ENCODE data around the gene TBXA2R.

Gene TBXA2R

DNA sequence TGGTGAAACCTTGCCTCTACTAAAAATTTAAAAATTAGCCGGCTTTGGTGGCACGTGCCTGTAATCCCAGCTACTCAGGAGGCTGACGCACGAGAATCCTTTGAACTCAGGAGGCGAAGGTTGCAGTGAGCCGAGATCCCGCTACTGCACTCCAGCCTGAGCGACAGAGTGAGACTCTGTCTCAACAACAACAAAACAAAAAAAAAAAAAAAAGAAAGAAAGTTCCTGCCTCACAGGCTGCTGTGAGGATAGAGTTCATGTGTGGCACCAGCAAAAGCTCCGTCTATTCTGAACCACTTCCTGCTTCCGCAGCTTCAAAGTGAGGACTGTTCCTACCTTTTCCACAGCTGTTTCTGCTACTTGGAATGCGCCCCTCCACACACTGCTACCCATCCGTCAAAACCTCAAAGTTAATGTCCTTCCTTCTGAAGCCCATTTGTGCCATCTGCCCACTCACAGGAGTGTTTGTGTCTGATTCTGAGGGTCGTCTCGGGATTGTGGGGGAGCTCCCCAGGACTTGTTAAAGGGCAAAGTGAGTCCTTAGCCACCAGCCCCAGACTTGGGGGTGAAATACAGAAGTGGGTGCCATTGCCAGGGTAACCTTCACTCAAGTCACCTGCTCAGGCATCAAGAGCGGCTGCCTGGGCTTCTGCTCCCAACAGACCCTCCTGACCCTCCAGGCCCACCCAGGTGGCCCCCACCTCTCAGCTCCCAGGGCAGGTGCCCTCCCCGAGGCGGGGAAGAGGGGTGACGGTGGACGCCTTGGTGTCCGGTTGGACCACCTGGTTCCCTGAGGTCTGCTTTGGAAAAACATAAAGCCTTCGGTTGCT lies 52.2 kb downstream of the TBXA2R start:
- no peak for DNase-seq (ENCODE audit: low read depth in 2 of 2)

DNA sequence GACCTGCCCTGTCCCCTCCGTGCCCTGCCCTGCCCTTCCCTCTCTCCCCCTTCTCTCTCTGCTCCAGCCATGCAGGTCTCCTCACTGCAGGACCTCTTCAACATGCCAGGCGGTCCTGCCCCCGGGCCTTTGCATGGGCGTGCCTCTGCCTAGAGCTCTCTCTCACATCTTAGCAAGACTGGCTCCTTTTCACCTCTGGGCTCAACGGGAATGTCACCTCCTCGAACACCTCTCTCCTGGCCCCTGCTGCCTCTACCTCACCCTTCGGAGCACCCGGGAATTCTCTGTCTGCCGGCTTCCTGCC lies 54.9 kb downstream of the TBXA2R start:
- DNase-seq (ENCODE audit: low read depth in 2 of 2), result no peak

DNA sequence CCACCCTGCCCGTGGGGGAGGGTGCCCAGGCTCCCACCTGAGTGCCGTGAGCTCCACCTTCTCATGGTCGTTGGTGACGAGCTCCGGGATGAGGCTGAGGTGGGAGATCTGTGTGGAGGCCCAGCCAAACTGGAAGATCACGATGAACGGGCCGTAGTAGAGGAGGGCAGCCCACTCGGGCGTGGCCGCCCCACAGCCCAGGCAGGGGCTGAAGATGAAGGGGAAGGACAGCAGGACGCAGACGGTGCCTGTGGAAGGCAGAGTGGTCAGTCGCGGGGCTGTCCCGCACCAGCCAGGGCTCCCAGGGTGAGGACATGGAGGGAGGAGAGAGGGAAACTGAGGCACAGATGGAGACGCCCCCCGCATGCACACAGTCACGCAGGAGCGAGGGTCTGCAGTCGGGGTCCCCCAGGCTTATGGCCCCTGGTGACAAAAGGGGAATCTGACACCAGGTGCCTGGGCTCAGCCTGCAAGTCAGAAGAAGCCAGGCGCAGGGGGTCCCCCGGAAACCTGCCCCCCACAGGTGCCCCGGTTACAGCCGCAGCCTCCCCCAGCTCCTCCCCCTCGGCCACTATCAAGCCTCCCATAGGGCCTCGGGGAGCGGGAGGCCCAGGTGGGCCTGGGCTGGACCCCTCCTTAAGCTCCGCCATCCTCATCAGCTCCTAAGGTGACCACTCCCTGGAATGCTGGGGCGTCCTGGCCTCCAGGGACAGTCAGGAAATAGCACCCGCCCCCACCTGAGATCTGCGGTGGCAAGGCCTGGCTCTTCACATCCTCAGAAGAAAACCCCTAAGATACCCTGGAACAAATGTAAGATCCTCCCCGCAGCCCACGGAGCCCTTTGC lies 55.5 kb downstream of the TBXA2R start:
- DNase-seq (ENCODE audit: low read depth in 2 of 2), result no peak

DNA sequence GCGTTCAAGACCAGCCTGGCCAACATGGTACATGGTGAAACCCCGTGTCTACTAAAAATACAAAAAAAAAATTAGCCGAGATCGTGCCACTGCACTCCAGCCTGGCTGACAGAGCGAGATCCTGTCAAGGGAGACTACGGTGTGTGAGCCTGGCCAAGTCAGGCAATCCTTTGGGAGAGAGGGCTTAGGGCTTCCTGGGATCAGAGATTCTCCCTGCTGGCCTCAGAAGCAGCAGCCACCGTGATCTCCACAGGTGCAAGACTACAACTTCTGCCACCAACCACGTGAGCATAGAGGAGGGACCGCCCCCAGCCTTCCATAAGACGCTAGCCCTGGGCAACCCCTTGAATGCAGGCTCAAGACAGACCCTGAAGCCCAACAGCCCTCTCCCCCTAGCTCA lies 56.9 kb downstream of the TBXA2R start:
- no peak for DNase-seq (ENCODE audit: low read depth in 2 of 2)

DNA sequence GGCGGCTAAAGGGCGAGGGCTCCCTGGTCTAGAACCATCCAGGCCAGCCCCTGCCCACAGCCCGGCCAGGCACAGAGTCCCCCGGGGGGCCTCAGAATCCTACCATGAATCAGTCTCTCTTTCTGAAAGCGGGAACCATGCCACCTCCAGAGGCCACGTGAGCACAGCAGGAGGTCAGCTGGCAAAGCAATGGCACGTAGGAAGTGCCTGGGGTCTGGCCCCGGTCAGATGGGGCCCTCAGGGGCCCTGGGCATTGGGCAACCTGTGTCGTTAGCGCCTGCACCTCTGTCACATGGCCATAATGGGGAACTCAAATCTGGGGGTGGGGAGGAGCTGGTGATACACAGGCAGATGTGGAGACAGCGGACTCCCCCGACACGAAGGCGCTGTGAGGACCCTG lies 58.1 kb downstream of the TBXA2R start:
- no peak for DNase-seq (ENCODE audit: low read depth in 2 of 2)

DNA sequence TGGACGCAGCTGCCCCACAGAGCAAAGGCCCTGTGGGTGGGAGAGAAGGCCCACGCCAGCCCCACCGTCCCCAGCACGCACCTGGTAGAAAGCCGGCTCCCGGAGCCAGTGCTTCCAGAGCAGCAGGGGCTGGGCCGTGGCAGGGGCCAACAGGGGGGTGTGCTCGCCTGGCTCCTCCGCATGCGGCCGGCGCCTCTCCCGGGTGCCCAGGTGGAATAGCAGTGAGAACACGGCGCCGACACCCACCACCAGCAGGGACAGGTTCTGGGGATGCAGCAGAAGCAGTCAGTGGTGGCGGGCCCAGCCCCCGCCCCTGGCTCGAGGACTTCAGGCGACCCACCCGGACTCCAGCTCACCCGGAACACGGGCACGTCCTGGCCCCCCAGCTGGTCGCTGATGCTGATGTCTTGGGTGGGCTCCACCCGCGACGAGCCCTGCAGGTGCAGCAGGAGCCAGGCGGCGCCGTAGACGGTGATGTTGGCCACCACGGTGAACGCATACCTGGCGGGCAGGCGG lies 58.9 kb downstream of the TBXA2R start:
- no peak for DNase-seq (ENCODE audit: low read depth in 2 of 2)

DNA sequence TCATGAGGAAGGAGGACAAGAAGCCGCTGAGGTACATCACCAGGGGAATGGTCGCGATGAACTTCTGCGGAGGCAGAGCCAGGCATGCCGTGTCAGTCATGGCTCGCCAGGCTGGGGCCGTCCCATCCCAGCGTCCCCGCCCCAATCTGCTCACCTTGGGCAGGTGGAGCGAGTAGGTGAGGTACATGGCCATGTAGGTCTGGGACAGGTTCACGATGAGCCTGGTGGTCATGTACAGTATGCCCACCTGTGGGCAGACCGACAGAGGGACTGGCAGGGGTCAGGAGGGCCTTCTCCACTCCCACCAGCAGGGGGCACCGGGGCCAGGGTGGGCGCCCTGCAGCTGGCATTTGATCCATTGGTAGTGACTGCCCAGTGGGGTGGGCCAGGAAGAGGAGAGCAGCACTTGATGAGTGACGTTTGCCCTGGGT lies 59.4 kb downstream of the TBXA2R start:
- no peak for DNase-seq (ENCODE audit: low read depth in 2 of 2)

DNA sequence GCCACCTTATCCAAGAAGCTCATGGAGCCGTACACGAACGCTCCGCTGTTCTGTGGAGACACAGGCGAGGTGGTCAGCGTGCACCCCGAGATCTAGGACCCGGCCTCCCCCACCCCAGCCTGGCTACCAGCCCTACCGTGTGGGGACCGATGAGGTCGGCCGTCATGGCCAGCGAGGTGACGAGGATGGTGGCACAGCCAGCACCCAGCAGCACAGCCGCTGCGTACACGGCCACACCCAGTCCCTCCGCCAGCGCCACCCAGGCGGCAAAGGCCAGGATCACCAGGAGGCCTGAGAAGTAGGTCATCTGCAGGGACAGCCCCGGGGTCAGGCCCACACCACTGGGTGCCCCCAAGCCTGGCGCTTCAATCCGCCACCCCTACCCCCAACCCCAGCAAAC lies 60.6 kb downstream of the TBXA2R start:
- no peak for DNase-seq (ENCODE audit: low read depth in 2 of 2)

DNA sequence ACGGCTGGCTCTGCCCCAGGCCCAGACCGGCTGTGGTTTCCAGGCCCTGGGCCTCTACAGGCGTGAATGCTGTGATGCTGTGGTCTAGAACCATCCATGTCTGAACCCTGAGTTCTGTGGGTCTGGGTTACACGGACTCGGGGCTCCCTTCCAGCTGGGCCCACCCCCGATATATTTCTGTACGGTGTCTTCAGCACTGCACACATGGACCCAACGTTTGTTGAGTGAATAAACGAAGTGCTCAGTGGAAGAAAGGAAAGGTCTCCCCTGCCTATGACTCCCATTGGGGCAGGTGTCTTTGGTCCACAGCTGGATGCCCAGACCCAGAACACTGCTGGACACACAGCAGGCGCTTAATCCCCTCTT lies 61.0 kb downstream of the TBXA2R start:
- DNase-seq (ENCODE audit: low read depth in 2 of 2), result no peak

DNA sequence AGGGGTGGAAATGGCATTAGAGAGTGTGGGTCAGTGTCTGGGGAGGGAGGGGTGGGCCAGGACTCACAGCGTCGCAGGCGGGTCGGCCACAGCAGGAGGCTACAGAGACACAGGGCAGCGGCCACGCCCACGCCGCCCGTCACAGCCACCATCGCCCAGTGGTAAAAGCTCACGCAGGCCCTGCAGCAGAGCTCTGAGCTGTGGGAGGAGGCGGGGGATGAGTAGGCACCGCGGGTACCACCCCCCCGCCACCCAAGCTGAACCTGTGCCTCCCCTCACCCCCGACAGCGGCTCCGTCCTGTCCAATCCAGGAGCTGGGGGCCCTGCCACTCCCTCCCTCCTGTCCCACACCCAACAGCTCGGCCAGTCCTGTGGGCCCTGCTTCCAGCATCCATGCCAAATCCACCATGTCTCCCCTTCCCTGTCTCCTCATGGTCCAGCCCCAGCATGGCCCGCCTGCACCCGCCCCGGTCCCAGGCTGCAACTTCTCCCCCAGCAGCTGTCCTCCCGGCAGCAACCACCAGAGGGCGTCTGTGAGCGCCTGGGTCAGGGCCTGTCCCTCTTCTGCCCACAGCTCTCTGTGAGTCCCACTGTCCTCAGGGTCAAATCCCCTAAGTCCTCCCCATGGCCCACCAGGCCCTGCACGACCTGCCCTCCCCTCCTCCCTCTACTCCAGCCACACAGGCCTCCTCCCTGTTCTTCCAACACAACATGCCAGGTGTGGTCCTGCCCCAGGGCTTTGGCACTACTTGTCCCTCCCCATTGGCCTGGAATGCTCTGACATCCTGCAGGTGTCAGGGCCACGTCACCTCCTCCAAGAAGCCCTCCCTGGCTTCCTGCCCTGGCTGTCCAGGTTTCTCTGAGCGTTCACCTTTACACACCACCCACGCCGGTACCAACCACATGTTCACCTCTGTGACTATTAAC lies 61.7 kb downstream of the TBXA2R start:
- peak in 1 of 2 experiments; percentile 7 for DNase-seq (ENCODE audit: low read depth in 2 of 2)
